ENCODE measurements around the gene SIGLEC1. TPM values are rescaled to one million over a fixed set of nuclear protein-coding genes. Genes with fewer than 3 reads are reported as not detected.

Gene SIGLEC1
- total RNA-seq, 1 donor from 2014 or later, result not detected

DNA sequence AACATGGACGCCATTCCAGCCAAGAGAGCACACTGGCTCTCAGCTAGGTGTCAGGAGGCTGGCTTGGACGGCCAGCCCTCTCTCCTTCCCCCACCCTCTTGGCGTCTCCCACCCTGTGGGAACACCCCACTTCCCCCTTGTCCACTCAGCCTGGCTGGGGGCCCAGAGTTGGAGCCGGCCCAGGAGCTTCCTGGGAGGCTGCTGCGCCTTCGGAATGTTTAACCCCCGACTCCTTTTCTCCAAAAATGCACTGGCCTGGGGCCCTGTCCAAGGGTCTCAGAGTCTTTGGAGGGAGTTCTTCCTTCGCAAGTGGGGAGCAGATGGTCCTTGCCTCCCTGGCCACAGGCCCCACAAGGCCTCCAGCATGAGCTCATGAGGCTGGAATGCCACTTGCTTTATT, 34.7 kb downstream of the SIGLEC1 start:
- DNase-seq (ENCODE audit: low spot score), result no peak
- Mint-ChIP-seq H3K9me3 (ENCODE audit: low read depth) (no peaks in the 10 kb centered on the region), H3K27ac (ENCODE audit: unreplicated experiment) (peak overlapping the region; percentile 74), H3K36me3 (ENCODE audit: low read depth) (peaks cover 3% of the 10 kb centered on the region), H3K4me3 (ENCODE audit: unreplicated experiment) (no peak overlapping the region), H3K4me1 (ENCODE audit: low read depth) (peaks cover 38% of the 10 kb centered on the region), H3K27me3 (ENCODE audit: low read depth) (peaks cover 19% of the 10 kb centered on the region)
- TF ChIP-seq, protein P1, sequence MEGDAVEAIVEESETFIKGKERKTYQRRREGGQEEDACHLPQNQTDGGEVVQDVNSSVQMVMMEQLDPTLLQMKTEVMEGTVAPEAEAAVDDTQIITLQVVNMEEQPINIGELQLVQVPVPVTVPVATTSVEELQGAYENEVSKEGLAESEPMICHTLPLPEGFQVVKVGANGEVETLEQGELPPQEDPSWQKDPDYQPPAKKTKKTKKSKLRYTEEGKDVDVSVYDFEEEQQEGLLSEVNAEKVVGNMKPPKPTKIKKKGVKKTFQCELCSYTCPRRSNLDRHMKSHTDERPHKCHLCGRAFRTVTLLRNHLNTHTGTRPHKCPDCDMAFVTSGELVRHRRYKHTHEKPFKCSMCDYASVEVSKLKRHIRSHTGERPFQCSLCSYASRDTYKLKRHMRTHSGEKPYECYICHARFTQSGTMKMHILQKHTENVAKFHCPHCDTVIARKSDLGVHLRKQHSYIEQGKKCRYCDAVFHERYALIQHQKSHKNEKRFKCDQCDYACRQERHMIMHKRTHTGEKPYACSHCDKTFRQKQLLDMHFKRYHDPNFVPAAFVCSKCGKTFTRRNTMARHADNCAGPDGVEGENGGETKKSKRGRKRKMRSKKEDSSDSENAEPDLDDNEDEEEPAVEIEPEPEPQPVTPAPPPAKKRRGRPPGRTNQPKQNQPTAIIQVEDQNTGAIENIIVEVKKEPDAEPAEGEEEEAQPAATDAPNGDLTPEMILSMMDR (IDR thresholded peaks at IDR 0.05), result no peak

DNA sequence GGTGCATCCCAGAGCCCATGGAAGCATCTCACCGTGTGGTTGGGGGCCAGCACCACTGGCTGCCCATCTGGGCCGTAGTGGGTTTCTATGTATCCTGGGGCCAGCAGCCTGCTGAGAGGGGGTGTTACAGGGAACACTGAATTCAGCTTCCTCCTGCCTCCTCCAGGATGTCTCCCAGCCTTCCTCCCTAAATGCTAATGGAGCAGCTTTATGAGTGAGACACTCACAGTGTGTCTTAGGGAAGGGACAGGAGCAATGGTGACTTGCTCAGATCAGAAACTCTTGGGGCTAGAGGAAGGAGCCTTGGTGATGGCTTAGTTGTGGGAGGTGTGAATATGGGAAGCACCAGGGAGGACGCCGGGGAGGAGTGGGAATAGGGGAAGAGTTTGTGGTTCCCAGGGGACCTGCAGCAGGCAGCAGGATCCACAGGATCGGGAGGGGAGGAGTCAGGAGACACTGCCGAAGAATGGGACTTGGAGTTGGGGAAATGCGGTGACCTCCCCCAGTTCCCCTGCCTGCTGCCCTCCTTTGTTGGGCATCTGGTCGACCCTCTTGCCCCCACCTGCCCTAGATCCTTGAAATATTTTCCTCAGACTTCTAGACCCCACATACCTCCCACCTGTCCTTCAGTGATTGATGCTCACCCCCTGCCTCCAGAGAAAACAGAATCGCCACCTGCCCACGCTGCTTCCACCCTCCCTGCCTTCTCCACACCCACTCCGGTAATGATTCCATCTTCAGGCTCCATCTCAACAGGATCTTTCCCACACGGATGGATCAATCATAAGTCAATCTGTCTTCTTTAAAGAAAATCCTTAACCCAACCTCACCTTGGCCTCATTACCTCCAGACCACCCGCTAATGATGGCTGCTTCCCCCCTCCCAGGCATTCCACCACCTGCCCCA, 37.2 kb downstream of the SIGLEC1 start:
- H3K4me3 Mint-ChIP-seq (ENCODE audit: unreplicated experiment), result no peak overlapping the region
- no peak overlapping the region for H3K27ac Mint-ChIP-seq (ENCODE audit: unreplicated experiment)
- peaks cover 29% of the 10 kb centered on the region for H3K4me1 Mint-ChIP-seq (ENCODE audit: low read depth)
- no peak for DNase-seq (ENCODE audit: low spot score)
- no peaks in the 10 kb centered on the region for H3K9me3 Mint-ChIP-seq (ENCODE audit: low read depth)
- H3K27me3 Mint-ChIP-seq (ENCODE audit: low read depth), result peaks cover 19% of the 10 kb centered on the region
- TF ChIP-seq, protein P1 (IDR thresholded peaks at IDR 0.05), result no peak
- peaks cover 3% of the 10 kb centered on the region for H3K36me3 Mint-ChIP-seq (ENCODE audit: low read depth)

DNA sequence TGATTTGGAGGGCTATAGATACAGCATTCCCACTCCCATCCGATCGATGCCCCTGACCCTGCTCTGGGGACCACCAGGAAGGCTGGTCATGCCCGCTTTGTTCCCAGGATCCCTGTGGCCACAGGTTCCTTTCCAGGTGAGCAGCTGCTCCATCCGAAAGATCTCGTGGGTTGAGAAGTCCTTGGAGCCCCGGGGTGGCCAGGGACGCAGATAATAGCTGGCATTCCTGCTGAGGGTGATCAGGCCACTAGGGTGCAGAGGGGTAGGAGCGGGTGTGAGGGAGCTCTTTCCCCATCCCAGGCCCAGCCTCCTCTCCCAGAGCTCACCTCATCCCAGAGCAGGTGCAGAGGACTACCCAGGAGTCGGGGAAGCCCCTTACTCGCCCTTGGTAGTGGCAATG, 38.0 kb downstream of the SIGLEC1 start:
- no peak for DNase-seq (ENCODE audit: low spot score)
- H3K36me3 Mint-ChIP-seq (ENCODE audit: low read depth), result peaks cover 3% of the 10 kb centered on the region
- no peak overlapping the region for H3K4me3 Mint-ChIP-seq (ENCODE audit: unreplicated experiment)
- H3K27ac Mint-ChIP-seq (ENCODE audit: unreplicated experiment), result no peak overlapping the region
- TF ChIP-seq, protein P1 (IDR thresholded peaks at IDR 0.05), result no peak
- H3K27me3 Mint-ChIP-seq (ENCODE audit: low read depth), result peaks cover 19% of the 10 kb centered on the region
- H3K9me3 Mint-ChIP-seq (ENCODE audit: low read depth), result no peaks in the 10 kb centered on the region
- H3K4me1 Mint-ChIP-seq (ENCODE audit: low read depth), result peaks cover 21% of the 10 kb centered on the region

DNA sequence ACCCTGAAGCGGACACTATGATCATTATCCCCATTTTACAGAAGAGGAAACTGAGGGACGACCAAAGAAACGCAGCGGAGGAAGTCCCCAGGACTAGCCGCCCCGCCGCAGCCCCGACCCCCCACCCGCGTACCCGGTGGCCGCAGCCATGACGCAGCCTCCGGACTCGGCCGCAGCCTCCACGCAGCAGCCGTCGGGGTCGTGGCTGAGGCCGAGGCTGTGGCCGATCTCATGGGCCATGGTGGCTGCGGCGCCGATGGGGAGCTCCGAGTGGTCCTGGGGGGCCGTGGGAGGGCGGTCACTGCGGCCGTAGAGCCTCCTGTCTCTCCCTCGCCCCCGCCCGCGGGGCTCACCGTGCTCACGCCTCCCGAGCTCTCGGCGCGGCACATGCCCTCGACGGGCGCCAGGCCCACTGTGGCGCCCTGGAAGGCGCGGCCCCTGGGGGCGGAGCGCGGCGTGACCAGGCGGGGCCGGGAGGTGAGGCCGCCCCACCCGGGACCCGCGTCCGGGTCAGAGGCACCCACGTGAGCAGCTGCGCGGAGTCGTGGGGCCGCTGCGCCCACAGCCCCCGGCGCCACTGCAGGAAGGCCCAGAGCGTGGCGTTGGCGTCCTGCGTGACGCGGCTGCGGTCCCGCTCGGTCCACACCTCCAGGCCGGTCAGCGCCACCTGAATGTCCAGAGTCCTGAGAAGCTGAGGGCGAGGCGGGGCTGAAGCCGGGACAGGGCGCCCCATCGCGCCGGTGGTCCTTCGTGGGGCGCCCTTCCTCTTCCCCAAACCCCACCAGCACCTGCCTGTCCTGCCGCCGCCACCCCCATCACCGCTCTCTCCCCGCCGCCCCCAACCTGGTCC, 39.0 kb downstream of the SIGLEC1 start:
- TF ChIP-seq, protein P1 (IDR thresholded peaks at IDR 0.05), result no peak

DNA sequence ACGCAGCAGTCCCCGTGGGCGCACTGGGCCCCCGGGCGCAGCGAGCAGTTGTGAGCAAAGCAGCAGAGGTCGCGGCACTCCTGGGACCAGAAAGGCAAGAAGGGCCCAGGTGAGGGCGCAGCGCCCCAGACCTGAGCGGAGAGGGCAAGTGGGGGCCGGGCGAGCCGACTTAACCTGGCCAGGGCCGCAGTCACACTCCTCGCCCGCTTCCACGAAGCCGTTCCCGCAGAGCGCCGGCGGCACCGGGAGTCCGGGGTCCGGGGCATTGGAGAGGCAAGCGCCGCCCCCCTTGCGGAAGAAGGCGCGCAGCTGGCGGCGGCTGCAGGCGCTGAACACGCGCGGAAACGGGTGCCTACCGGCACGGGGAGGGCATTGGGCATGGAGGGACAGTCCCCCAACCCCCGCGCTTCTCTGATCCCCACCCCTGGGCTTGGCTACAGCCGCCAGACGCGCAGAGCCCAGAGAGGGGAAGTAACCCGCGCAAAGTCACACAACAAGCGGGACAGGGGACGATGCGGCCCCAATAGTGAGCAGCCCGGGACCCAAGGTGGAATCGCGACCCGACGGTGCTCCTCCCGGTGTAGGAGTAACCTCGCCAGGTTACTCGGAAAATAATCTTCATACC, 39.7 kb downstream of the SIGLEC1 start:
- H3K4me3 Mint-ChIP-seq (ENCODE audit: unreplicated experiment), result no peak overlapping the region
- no peak overlapping the region for H3K27ac Mint-ChIP-seq (ENCODE audit: unreplicated experiment)
- H3K4me1 Mint-ChIP-seq (ENCODE audit: low read depth), result peaks cover 11% of the 10 kb centered on the region
- H3K36me3 Mint-ChIP-seq (ENCODE audit: low read depth), result peaks cover 3% of the 10 kb centered on the region
- DNase-seq (ENCODE audit: low spot score), result no peak
- TF ChIP-seq, protein P1 (IDR thresholded peaks at IDR 0.05), result no peak
- peaks cover 19% of the 10 kb centered on the region for H3K27me3 Mint-ChIP-seq (ENCODE audit: low read depth)
- no peaks in the 10 kb centered on the region for H3K9me3 Mint-ChIP-seq (ENCODE audit: low read depth)

More for the DNA sequence above, 39.0 kb downstream of the SIGLEC1 start:
- Mint-ChIP-seq H3K27ac (ENCODE audit: unreplicated experiment) (no peak overlapping the region), H3K4me1 (ENCODE audit: low read depth) (peaks cover 17% of the 10 kb centered on the region), H3K27me3 (ENCODE audit: low read depth) (peaks cover 19% of the 10 kb centered on the region), H3K9me3 (ENCODE audit: low read depth) (no peaks in the 10 kb centered on the region), H3K36me3 (ENCODE audit: low read depth) (peaks cover 3% of the 10 kb centered on the region), H3K4me3 (ENCODE audit: unreplicated experiment) (no peak overlapping the region)
- no peak for DNase-seq (ENCODE audit: low spot score)
